NB4 (cell line): ENCODE data around the gene JAK3.

ENCODE experiments used
- MYC ChIP-seq: IDR thresholded peaks from 2 replicates; pipeline ENCODE4 v1.6.1; 2011; ENCODE audit warnings: low read depth, low read length
- POLR2A ChIP-seq: IDR thresholded peaks from 2 replicates; pipeline ENCODE4 v1.6.1; 2011; ENCODE audit warnings: mild to moderate bottlenecking; ENCODE audit not compliant: insufficient read length; ENCODE audit errors: extremely low read depth
- TF ChIP-seq, protein P1 (sequence below): IDR thresholded peaks from one replicate; pipeline ENCODE4 v1.5.1; 2012; ENCODE audit warnings: low read depth, low read length
- TF ChIP-seq, protein P2 (sequence below): IDR thresholded peaks from 2 replicates; pipeline ENCODE4 v1.6.1; 2011; ENCODE audit warnings: low read depth, low read length

GRCh38 chr19:17807731-17808316, 40.0 kb downstream of the JAK3 start:
- TF ChIP-seq, protein P1, sequence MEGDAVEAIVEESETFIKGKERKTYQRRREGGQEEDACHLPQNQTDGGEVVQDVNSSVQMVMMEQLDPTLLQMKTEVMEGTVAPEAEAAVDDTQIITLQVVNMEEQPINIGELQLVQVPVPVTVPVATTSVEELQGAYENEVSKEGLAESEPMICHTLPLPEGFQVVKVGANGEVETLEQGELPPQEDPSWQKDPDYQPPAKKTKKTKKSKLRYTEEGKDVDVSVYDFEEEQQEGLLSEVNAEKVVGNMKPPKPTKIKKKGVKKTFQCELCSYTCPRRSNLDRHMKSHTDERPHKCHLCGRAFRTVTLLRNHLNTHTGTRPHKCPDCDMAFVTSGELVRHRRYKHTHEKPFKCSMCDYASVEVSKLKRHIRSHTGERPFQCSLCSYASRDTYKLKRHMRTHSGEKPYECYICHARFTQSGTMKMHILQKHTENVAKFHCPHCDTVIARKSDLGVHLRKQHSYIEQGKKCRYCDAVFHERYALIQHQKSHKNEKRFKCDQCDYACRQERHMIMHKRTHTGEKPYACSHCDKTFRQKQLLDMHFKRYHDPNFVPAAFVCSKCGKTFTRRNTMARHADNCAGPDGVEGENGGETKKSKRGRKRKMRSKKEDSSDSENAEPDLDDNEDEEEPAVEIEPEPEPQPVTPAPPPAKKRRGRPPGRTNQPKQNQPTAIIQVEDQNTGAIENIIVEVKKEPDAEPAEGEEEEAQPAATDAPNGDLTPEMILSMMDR: no peak
- TF ChIP-seq POLR2A (no peak), MYC (no peak)
- TF ChIP-seq, protein P2, sequence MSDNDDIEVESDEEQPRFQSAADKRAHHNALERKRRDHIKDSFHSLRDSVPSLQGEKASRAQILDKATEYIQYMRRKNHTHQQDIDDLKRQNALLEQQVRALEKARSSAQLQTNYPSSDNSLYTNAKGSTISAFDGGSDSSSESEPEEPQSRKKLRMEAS: no peak
